H1 (cell line): ENCODE results near the gene FOXD4L1.
"Not testable (repeated sequence)": the region's sequence is repeated elsewhere in the genome, so short reads cannot be mapped to it uniquely, and the experiment has no call there.

Experiments
- CBX5 ChIP-seq: fragments of 300-800, 300-1000 bp; sonication (generic); IDR thresholded peaks from 2 replicates; pipeline ENCODE4 v1.7.1; 2016; ENCODE audit warnings: antibody characterized with exemption, low read length, low read depth
- CHD2 ChIP-seq: IDR thresholded peaks from 2 replicates; pipeline ENCODE4 v1.6.1; 2012; ENCODE audit warnings: low read length, improper control_type of control experiment
- CTCF ChIP-seq, 3 experiments: IDR thresholded peaks; 1 replicate in 2 of 3; 2 replicates in 1 of 3; pipeline versions ENCODE4 v1.5.1 to v1.6.1; 2011; ENCODE audit warnings: low read length in 3 of 3, mild to moderate bottlenecking in 3 of 3, inconsistent platforms in 2 of 3, low read depth in 1 of 3, moderate library complexity in 1 of 3; ENCODE audit not compliant: insufficient read depth in 1 of 3; ENCODE audit errors: control extremely low read depth in 1 of 3
- PHF8 ChIP-seq: fragments of 200-600 bp; sonication (generic); conservative IDR thresholded peaks from 2 replicates; pipeline ENCODE4 v1.7.1; 2012; ENCODE audit warnings: low read depth, mild to moderate bottlenecking, inconsistent platforms, low read length, moderate library complexity
- POLR2A ChIP-seq, 2 experiments: IDR thresholded peaks; 1 replicate in 1 of 2; 2 replicates in 1 of 2; pipeline ENCODE4 v1.6.1; 2011; ENCODE audit warnings: low read depth in 2 of 2, low read length in 2 of 2, mild to moderate bottlenecking in 2 of 2; ENCODE audit errors: control extremely low read depth in 1 of 2
- TAF7 ChIP-seq: optimal IDR thresholded peaks from 2 replicates; pipeline ENCODE3; 2011; ENCODE audit warnings: low read depth, mild to moderate bottlenecking, inconsistent platforms, low read length, moderate library complexity, borderline replicate concordance
- TBP ChIP-seq: IDR thresholded peaks from 2 replicates; pipeline ENCODE4 v1.6.1; 2011; ENCODE audit warnings: low read depth, low read length, improper control_type of control experiment

GRCh38 chr2:113500723-113501038 is 2.2 kb downstream of the FOXD4L1 start:
- not testable (repeated sequence) for TF ChIP-seq POLR2A (IDR thresholded peaks at IDR 0.05; ENCODE audit: control extremely low read depth in 1 of 2, low read depth in 2 of 2, low read length in 2 of 2); CTCF (IDR thresholded peaks at IDR 0.05; ENCODE audit: control extremely low read depth in 1 of 3, insufficient read depth in 1 of 3, low read depth in 1 of 3, low read length in 3 of 3); TAF7; CBX5; TBP; CHD2; PHF8
